ENCODE results near the gene TEDC2. TPM values are rescaled to one million over a fixed set of nuclear protein-coding genes. Genes with fewer than 3 reads are reported as not detected.

The TEDC2 gene
- polyA plus RNA-seq, 3 donors = 0.28 TPM; not detected in 2

DNA sequence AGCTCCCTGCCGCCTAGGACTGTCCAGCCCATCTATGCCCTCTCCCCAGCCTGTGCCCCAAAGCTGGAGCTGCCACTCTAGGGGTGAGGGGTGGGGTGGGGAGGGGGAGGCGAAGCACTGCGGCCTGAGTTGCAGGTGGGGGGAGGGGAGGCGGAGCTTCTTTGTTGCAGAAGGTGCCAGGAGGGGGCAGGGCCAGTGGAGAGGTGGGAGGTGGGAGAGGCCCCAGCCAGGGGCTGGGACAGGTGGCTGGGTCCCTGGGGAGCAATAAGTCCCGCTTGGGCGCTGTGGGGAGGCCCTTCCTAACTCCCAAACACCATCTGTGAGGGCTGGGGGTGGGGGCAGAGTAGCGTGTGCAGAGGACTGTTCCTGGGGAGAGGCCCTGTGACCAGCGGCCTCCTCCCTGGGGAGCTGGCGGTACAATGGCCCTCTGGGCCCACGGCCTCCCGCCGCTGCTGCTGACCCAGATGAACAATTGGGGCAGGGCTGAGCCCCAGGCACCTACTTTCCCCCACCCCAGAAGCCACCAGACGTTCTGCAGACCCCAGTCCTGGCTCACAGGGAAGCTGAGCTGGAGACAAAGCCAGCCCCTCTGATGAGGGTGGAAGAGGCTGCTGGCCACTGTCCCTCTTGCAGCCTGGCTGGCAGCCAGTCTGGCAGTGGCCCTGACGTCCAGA lies 9.0 kb downstream of the TEDC2 start:
- H3K4me1 ChIP-seq (ENCODE audit: control insufficient read depth in 1 of 2, insufficient read depth in 2 of 2, low read length in 2 of 2) = peaks cover 13 to 47% of the 10 kb centered on the region in 2 donors
- H3K36me3 ChIP-seq (replicated peaks in 1 of 2; ENCODE audit: control insufficient read depth in 1 of 2, insufficient read depth in 2 of 2, low read length in 2 of 2) = no peaks in the 10 kb centered on the region
- H3K27ac Mint-ChIP-seq = no peak overlapping the region
- intact Hi-C loops (cut with micrococcal nuclease) = loop anchor here in 1 of 2 donors (5.0 kb wide), 1 partner anchor 33 kb away; no protein-coding TSS in a partner anchor
- peaks cover 25% of the 10 kb centered on the region for H3K4me1 Mint-ChIP-seq
- H3K27ac ChIP-seq (ENCODE audit: low read depth in 1 of 2, low read length in 2 of 2) = no peak overlapping the region
- peaks cover 5 to 12% of the 10 kb centered on the region in 2 donors for H3K36me3 Mint-ChIP-seq
- H3K4me3 Mint-ChIP-seq = peak overlapping the region in 1 of 2 donors; percentile 79
- peaks cover 0 to 13% (median 7%) of the 10 kb centered on the region in 7 donors for H3K9me3 Mint-ChIP-seq
- H2AFZ ChIP-seq (ENCODE audit: insufficient read depth, low read depth, low read length, poor library complexity, severe bottlenecking) = no peak overlapping the region
- TF ChIP-seq CTCF (IDR thresholded peaks at IDR 0.05) = no peak
- no peak for DNase-seq
- no peak overlapping the region for H3K9ac ChIP-seq (ENCODE audit: insufficient read depth, low read length, poor library complexity, severe bottlenecking)
- H4K20me1 ChIP-seq (ENCODE audit: insufficient read depth, low read length) = peaks cover 30% of the 10 kb centered on the region
- H3K27me3 ChIP-seq (ENCODE audit: control insufficient read depth in 2 of 2, insufficient read depth in 2 of 2, low read length in 2 of 2) = peaks cover 45 to 59% of the 10 kb centered on the region in 2 donors
- WGBS (ENCODE audit: insufficient coverage) = 53% methylated on average over 6 of the region's 14 CpGs
- no peak overlapping the region for H3K4me2 ChIP-seq (replicated peaks; ENCODE audit: extremely low read depth, low read length, poor library complexity, severe bottlenecking)
- peaks cover 56 to 74% (median 64%) of the 10 kb centered on the region in 3 donors for H3K27me3 Mint-ChIP-seq (ENCODE audit: low read depth in 3 of 3)
- H3K79me2 ChIP-seq (ENCODE audit: insufficient read depth, low read length) = no peaks in the 10 kb centered on the region
- H3K4me3 ChIP-seq (replicated peaks in 1 of 3; ENCODE audit: low read depth in 2 of 3, low read length in 3 of 3) = peak overlapping the region in 1 of 3 experiments; percentile 51
- peaks cover 0 to 24% of the 10 kb centered on the region in 2 donors for H3K9me3 ChIP-seq (replicated peaks in 1 of 2; ENCODE audit: control insufficient read depth in 1 of 2, insufficient read depth in 1 of 2, low read length in 2 of 2)

GRCh38 chr16:2469399-2470233 lies 9.7 kb downstream of the TEDC2 start:
- Histone ChIP-seq H3K4me3 (replicated peaks in 1 of 3; ENCODE audit: low read depth in 2 of 3, low read length in 3 of 3) (no peak overlapping the region), H3K9ac (ENCODE audit: insufficient read depth, low read length, poor library complexity, severe bottlenecking) (no peak overlapping the region), H3K79me2 (ENCODE audit: insufficient read depth, low read length) (peaks cover 5% of the 10 kb centered on the region), H4K20me1 (ENCODE audit: insufficient read depth, low read length) (peaks cover 30% of the 10 kb centered on the region), H3K27me3 (ENCODE audit: control insufficient read depth in 2 of 2, insufficient read depth in 2 of 2, low read length in 2 of 2) (peaks cover 45 to 59% of the 10 kb centered on the region in 2 donors), H2AFZ (ENCODE audit: insufficient read depth, low read depth, low read length, poor library complexity, severe bottlenecking) (no peak overlapping the region), H3K27ac (ENCODE audit: low read depth in 1 of 2, low read length in 2 of 2) (no peak overlapping the region), H3K4me1 (ENCODE audit: control insufficient read depth in 1 of 2, insufficient read depth in 2 of 2, low read length in 2 of 2) (peaks cover 16 to 53% of the 10 kb centered on the region in 2 donors), H3K9me3 (replicated peaks in 1 of 2; ENCODE audit: control insufficient read depth in 1 of 2, insufficient read depth in 1 of 2, low read length in 2 of 2) (peaks cover 0 to 24% of the 10 kb centered on the region in 2 donors), H3K36me3 (replicated peaks in 1 of 2; ENCODE audit: control insufficient read depth in 1 of 2, insufficient read depth in 2 of 2, low read length in 2 of 2) (no peaks in the 10 kb centered on the region), H3K4me2 (replicated peaks; ENCODE audit: extremely low read depth, low read length, poor library complexity, severe bottlenecking) (no peak overlapping the region)
- Mint-ChIP-seq H3K27me3 (ENCODE audit: low read depth in 3 of 3) (peaks cover 56 to 74% (median 64%) of the 10 kb centered on the region in 3 donors), H3K27ac (peak overlapping the region in 1 of 7 donors; percentile 16), H3K4me3 (peak overlapping the region in 1 of 2 donors; percentile 86), H3K9me3 (peaks cover 0 to 13% (median 7%) of the 10 kb centered on the region in 7 donors), H3K4me1 (peaks cover 25% of the 10 kb centered on the region), H3K36me3 (peaks cover 5 to 12% of the 10 kb centered on the region in 2 donors)
- no peak for TF ChIP-seq CTCF (IDR thresholded peaks at IDR 0.05)
- no peak for DNase-seq
- WGBS (ENCODE audit: insufficient coverage) = 68% methylated on average over 8 of the region's 16 CpGs
- intact Hi-C loops (cut with micrococcal nuclease) = loop anchor here (5.0 to 10.0 kb wide), 3 partner anchors 33 to 45 kb away; partner anchors contain the start of gene CCNF (in 1 of the 2)
